Measurements from ENCODE around the gene MIB2.

MIB2 gene

GRCh38 chr1:1616045-1616790, 918 bp downstream of the MIB2 start:
- DNase-seq: peak; percentile 27

DNA sequence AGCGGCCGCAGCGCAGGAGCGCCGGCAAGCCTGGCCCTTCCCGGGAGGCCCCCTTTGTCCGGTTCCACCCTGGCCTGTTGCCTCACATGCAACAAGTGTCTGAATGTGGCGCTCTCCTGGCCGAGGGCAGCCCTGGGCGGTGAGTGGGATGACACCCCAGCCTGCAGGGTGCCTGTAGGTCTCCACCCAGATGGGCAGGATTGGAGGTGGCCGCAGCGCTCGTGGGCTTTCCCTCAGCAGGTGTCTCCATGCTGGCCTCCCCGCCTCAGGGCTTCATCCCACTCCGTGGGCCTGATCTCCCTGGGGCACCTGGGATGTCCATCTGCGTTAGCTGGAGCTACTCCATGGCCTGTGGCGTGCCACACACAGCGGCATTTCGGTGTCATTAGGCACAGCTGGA, 1.5 kb downstream of the MIB2 start:
- no peak for DNase-seq

GRCh38 chr1:1617516-1617915, 2.2 kb downstream of the MIB2 start:
- no peak for DNase-seq

DNA sequence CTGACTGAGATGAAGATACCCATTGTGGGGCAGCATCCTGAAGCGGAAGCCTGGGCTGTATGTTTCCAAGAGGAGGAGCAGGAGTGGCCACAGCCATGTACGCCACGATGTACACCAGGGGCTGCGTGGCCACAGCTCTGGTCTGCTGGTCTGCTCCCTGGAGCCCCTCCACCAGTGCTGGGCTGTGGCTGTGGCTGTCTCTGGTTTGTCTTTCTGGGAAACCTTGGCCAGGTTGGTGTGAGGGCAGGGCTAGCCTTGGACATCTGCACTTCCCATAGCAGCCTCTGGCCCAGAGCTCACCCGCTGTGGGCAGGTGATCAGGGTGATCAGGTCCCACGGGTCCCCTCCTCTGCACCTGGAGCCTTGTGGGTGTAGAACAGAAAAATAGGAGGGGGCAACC, 2.6 kb downstream of the MIB2 start:
- no peak for DNase-seq

DNA sequence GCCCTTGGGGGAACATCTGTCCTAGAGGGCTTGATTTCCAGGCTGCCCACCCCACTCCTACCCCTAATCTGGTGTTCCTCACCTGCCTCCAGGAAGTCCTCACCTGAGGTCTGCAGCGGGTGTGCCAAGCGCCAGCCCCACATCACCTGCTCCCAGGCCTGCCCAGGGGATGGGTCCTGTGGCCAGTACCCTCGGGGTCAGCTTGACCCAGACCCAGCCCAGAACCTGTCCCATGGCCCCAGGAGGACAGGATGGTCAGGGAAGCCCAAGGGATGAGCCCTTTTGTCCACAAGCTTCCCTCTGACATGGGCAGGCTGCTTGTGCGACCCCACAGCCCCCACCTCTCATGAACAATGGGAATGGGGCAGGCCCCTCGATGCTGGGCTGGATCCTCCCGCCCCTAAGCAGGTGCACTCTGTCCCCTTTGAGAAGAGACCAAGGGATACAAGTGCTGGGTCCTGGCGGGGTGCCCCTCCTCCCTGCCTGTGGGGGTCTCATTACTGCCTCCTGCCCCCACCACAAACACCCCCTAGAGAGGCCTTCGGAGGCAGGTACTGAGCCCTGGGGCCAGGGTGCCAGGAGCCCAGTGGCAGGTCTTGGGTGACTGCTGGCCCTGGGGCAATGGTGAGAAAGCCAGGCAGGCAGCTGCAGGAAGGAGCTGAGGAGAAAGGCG, 3.2 kb downstream of the MIB2 start:
- DNase-seq: no peak

DNA sequence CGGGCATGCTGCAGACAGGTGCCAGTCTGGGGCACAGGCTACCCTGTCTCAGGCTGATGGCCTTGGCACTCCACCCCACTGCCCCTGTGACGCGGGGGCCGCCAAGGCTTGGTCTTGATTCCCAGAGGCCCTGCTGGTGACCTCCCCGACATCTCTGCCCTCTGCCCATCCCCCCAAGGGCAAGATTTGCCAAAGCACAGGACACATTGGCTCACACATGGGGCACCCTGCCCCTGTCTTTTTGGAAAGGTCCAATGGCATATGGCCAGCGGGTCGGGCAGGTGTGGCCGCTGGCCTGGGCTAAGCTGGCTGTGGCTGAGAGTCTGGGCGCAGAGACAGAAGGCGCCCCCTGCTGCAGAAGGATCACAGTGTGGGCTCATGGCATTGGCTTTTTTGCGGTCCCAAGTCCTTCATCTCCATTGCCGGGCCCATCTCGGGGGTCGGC, 4.6 kb downstream of the MIB2 start:
- no peak for DNase-seq

DNA sequence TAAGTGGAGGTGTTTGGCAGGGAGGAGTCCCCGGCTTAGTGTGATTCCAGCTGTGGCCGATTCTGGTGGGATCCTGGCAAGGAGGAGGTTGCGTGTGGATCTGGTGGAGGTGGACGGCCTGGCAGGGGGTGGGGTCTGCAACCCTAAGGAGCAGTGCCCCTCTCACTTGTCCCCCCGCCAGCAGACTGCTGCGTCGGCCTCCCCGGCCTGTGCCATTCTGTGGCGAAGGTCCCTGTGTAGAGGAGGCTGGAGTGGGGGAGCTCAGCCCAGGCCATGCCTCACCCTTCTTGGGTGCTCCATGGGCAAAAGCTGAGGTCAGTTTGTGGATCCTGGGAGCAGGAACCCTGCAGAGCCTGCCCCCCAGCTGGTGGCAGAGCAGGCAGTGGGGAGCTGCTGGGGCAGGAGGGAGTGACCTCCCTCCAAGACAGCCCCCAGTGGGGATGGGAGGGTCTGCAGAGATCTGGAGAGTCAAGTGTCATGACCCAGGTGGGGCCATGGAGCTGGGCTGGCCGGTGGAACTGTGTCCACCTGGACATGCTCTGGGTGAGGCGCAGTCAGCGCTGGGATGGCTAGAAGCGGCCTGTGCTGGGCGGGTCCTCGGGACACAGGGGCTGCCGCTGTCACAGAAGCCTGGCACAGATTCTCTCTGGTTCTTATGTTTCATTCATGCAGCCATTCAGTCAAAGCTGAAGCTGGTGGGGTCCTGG, 5.3 kb downstream of the MIB2 start:
- DNase-seq: no peak

DNA sequence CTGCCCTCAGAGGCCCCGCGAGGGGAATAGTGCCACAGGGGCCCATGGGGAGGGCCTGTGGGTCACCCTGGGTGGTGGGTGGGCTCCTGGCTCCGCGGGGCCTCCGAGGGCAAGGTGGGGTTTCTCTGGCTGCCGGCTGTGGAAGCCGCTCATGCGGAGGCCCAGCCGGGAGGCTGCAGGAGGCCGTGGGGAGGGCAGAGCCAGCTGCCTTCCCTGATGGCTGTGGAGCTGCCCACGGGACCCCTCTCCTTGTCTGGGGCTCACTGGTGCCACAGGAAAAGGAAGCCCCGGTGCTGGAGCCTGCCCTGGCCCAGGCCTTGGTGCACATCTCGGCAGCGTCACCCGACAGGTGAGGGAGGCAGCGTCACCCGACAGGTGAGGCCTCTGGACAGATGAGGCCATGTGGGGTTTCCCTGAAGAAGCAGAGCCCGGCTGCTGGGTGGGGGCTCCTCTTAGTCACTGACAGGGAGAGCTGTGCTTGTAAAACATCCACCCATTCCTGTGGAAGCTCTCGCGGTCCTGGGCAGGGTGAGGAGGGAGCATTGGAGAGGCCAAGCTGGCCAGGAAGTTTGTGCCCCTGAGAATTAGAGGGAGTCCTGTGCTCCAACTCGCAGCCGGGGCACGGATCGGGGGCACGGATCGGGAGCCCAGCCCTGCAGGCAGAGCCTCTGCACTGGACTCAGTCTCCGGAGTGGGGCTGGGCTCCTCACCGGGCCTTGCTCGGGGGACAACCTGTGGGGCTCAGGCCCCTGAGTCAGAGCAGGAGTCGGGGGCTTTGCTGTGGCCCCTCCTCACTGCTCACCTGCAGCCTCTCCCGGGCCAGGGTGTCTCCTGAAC, 6.1 kb downstream of the MIB2 start:
- no peak for DNase-seq

DNA sequence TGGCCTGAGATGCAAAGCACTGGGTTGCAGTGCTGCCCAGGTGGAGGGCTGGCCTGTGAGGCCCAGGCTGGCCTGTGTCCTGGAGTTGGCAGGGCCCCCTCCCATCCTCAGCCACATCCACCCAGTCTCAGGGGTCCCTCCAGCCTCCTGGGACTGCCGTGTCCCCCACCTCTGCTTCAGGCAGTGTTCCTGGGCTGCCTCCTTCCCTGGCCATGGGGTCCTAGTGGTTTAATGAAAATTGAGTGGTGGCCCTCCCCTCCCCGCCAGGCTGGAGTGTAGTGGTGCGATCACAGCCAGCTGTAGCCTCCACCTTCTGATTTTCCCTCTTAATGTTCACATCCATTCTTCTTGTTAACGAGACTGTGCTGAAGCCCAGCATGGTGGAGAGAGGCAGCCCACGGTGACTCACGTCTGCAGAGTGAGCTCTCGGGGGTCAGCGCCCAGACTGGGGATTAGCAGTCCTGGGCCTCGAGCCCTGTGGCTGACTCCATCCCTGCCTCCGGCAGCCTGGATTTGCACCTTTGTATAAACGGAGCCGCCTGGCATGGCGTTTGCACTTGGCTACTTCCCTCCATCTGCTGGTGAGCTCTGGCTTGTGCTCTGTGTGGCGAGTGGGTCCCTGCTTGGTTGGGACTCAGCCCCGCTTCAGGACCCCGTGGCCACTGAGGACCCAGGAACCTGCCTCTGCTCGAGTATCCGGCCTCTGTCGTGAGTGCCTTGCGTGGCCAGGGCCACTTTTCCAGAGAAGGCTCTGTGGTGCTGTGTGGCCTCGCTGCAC, 6.9 kb downstream of the MIB2 start:
- DNase-seq: no peak

DNA sequence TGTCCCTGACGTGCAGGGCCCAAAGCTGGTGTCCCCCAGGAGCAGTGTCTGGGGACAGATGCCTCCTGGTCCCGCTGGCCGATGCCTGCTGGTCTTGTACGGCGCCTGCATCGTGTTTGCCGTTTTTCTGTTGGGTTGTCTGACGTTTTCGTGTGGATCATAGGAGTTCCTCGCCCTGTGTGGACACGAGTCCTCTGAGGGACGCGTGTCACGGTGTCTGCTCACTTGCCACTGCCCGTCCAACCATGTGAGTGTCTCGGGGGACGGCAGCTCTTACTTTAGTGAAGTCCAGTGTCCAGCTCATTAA, 7.4 kb downstream of the MIB2 start:
- DNase-seq: no peak

DNA sequence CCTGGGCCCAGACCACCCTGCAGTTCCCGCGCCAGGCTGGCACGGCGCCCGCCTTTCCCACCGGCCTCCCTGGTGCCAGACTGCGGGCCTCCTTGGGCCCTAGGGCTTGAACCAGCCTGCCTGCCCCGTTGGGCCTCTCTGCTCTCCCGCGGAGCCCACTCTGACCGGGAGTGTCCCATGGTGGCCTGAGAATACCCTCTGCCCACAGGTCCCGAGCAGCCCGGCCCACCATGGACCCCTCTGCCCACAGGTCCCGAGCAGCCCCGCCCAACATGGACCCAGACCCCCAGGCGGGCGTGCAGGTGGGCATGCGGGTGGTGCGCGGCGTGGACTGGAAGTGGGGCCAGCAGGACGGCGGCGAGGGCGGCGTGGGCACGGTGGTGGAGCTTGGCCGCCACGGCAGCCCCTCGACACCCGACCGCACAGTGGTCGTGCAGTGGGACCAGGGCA, 7.9 kb downstream of the MIB2 start:
- no peak for DNase-seq

DNA sequence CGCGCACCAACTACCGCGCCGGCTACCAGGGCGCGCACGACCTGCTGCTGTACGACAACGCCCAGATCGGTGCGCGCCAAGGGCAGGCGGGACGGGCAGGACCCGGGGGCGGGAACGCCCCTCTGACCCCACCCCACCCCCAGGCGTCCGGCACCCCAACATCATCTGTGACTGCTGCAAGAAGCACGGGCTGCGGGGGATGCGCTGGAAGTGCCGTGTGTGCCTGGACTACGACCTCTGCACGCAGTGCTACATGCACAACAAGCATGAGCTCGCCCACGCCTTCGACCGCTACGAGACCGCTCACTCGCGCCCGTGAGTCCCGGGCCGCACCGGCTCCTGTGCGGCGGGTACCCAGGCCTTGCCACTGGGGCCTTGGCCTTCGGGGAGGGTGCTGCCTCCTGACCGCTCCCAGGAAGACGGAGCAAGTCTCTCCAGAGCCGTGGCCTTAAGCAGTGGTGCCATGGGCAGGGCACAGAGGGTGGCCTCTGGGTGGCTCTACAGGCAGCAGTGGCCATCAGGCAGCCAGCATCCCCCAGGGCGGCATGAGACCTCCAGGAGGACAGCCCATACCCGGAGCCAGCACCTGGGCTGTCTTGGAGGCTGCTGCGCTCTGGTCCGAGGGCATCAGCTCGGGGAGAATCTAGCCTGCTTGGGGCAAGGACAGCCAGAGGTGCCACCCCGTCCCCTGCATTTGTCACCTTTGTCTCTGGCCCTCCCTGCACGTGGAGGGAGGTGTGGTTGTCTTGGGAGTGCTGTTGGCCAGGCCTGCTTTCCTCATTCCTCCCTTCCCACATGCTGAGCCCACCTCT, 8.5 kb downstream of the MIB2 start:
- DNase-seq: no peak

GRCh38 chr1:1624443-1625403, 9.4 kb downstream of the MIB2 start:
- DNase-seq: peak; percentile 74

GRCh38 chr1:1625404-1625775, 10.1 kb downstream of the MIB2 start:
- DNase-seq: no peak

GRCh38 chr1:1625824-1626206, 10.5 kb downstream of the MIB2 start:
- no peak for DNase-seq

DNA sequence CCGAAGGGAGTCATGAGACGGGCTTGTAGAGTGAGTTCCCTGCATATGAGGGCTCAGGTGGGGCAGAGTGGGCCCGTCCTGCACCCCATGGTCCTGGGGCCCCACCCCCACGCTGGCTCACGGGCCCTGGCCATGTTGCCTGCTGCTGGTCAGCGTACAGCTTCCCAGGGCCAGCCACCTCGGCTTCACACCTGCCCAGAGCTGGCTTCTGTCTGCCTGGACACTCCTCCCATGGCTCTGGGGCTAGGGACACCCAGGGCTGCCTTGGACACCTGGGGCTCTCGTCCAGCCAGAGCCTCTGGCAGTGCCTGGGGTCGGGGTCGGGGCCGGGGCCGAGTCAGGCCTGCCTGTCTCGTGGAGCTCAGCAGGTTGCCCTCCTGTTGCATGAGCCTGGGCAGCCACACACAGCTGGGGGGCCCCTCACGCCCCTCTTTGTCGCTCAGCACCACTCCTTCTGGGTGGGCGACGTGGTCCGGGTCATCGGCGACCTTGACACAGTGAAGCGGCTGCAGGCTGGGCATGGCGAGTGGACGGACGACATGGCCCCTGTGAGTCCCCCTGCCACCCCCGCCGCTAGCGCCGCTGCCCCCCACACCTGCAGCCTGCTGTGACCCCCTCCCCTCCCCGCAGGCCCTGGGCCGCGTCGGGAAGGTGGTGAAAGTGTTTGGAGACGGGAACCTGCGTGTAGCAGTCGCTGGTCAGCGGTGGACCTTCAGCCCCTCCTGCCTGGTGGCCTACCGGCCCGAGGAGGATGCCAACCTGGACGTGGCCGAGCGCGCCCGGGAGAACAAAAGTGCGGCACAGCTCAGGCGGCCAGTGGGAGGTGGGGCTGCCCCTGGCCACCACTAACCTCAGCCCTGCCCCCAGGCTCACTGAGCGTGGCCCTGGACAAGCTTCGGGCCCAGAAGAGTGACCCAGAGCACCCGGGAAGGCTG, 11.2 kb downstream of the MIB2 start:
- no peak for DNase-seq

- DNase-seq: no peak
Observed at GRCh38 chr1:1627261-1627828, 12.0 kb downstream of the MIB2 start.

- peak; percentile 67 for DNase-seq
Observed at GRCh38 chr1:1627829-1628753, 12.8 kb downstream of the MIB2 start.
